ENCODE data around the gene LAPTM4A.

LAPTM4A gene

GRCh38 chr2:20052861-20053281 lies 1.4 kb upstream of the LAPTM4A start:
- H3K9me3 ChIP-seq (ENCODE audit: control insufficient read depth, low read length), result no peaks in the 10 kb centered on the region
- H3K27me3 ChIP-seq (ENCODE audit: control insufficient read depth, insufficient read depth, low read length), result no peaks in the 10 kb centered on the region
- peak overlapping the region; percentile 69 for H3K4me3 ChIP-seq (ENCODE audit: low read depth, low read length)
- no peak overlapping the region for H3K9ac ChIP-seq
- H2AFZ ChIP-seq, result peak overlapping the region; percentile 91
- no peaks in the 10 kb centered on the region for H3K36me3 ChIP-seq (ENCODE audit: control insufficient read depth, insufficient read depth, low read length)
- H3K4me2 ChIP-seq (ENCODE audit: low read length), result peak overlapping the region; percentile 83
- peaks cover 19% of the 10 kb centered on the region for H3K4me1 ChIP-seq
- no peak for TF ChIP-seq CTCF (IDR thresholded peaks at IDR 0.05)
- H3K27ac ChIP-seq, result peak overlapping the region; percentile 98
- H3K79me2 ChIP-seq, result peaks cover 29% of the 10 kb centered on the region

- Histone ChIP-seq H2AFZ (peak overlapping the region; percentile 91), H3K4me1 (peaks cover 19% of the 10 kb centered on the region), H3K79me2 (peaks cover 31% of the 10 kb centered on the region), H3K4me2 (ENCODE audit: low read length) (peak overlapping the region; percentile 83), H3K4me3 (ENCODE audit: low read depth, low read length) (peak overlapping the region; percentile 69), H3K27me3 (ENCODE audit: control insufficient read depth, insufficient read depth, low read length) (no peaks in the 10 kb centered on the region), H3K27ac (peak overlapping the region; percentile 98), H3K36me3 (ENCODE audit: control insufficient read depth, insufficient read depth, low read length) (no peaks in the 10 kb centered on the region), H3K9ac (peak overlapping the region; percentile 71), H3K9me3 (ENCODE audit: control insufficient read depth, low read length) (no peaks in the 10 kb centered on the region)
- no peak for TF ChIP-seq CTCF (IDR thresholded peaks at IDR 0.05)
Measured at GRCh38 chr2:20052229-20052851, 912 bp upstream of the LAPTM4A start.

GRCh38 chr2:20050646-20051531 lies 539 bp downstream of the LAPTM4A start:
- Histone ChIP-seq H3K27me3 (ENCODE audit: control insufficient read depth, insufficient read depth, low read length) (no peaks in the 10 kb centered on the region), H2AFZ (peak overlapping the region; percentile 91), H3K4me3 (ENCODE audit: low read depth, low read length) (peak overlapping the region; percentile 69), H3K27ac (peak overlapping the region; percentile 98), H3K79me2 (peaks cover 35% of the 10 kb centered on the region), H3K4me2 (ENCODE audit: low read length) (peak overlapping the region; percentile 83), H3K4me1 (peaks cover 21% of the 10 kb centered on the region), H3K9ac (peak overlapping the region; percentile 32), H3K36me3 (ENCODE audit: control insufficient read depth, insufficient read depth, low read length) (no peaks in the 10 kb centered on the region), H3K9me3 (ENCODE audit: control insufficient read depth, low read length) (no peaks in the 10 kb centered on the region)
- no peak for TF ChIP-seq CTCF (IDR thresholded peaks at IDR 0.05)

- Histone ChIP-seq H3K27ac (peak overlapping the region; percentile 98), H3K4me3 (ENCODE audit: low read depth, low read length) (peak overlapping the region; percentile 69), H3K79me2 (peaks cover 39% of the 10 kb centered on the region), H2AFZ (no peak overlapping the region), H3K4me1 (peaks cover 26% of the 10 kb centered on the region), H3K36me3 (ENCODE audit: control insufficient read depth, insufficient read depth, low read length) (no peaks in the 10 kb centered on the region), H3K4me2 (ENCODE audit: low read length) (peak overlapping the region; percentile 83), H3K9ac (no peak overlapping the region), H3K27me3 (ENCODE audit: control insufficient read depth, insufficient read depth, low read length) (no peaks in the 10 kb centered on the region), H3K9me3 (ENCODE audit: control insufficient read depth, low read length) (no peaks in the 10 kb centered on the region)
- TF ChIP-seq CTCF (IDR thresholded peaks at IDR 0.05), result no peak
Measured at GRCh38 chr2:20050104-20050645, 1.3 kb downstream of the LAPTM4A start.

Measured in parathyroid adenoma (tissue), 2 donors.